ENCODE data around the gene SPRN.
"Not testable (repeated sequence)": the region's sequence is repeated elsewhere in the genome, so short reads cannot be mapped to it uniquely, and the experiment has no call there.

Gene SPRN, protein sequence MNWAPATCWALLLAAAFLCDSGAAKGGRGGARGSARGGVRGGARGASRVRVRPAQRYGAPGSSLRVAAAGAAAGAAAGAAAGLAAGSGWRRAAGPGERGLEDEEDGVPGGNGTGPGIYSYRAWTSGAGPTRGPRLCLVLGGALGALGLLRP

DNA sequence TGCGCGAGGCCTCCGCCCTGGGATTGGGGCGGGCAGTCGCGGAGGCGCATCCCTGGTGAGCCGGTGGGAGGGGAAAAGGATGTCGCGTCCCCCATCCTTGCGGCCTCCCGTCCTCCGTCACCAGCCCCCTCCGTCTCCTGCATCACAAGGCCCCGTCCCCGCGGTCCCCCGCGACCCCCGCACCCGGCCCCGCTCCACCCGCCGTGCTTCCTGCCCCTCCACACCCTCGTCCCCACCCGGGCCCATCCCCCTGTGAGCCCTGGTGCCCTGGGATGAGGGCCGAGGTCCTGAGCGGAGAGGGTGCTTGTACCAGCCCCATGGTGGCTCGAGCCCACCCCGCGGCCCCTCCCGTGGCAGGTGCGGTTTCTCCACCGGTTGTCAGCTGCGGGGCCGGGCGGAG, at the start of gene SPRN:
SPRN (minus strand) TSS at position 25 of the 400 bp plus-strand sequence. CDS start 944 bp downstream, outside the sequence.
- not testable (repeated sequence) for DNase-seq (ENCODE audit: low spot score)

- no peak for DNase-seq (ENCODE audit: low spot score)
Observed at GRCh38 chr10:133474027-133474426, 49.6 kb upstream of the SPRN start.

- no peak for DNase-seq (ENCODE audit: low spot score)
Observed at GRCh38 chr10:133473270-133473669, 48.8 kb upstream of the SPRN start.

- no peak for DNase-seq (ENCODE audit: low spot score)
Observed at GRCh38 chr10:133471300-133472109, 47.1 kb upstream of the SPRN start.

DNA sequence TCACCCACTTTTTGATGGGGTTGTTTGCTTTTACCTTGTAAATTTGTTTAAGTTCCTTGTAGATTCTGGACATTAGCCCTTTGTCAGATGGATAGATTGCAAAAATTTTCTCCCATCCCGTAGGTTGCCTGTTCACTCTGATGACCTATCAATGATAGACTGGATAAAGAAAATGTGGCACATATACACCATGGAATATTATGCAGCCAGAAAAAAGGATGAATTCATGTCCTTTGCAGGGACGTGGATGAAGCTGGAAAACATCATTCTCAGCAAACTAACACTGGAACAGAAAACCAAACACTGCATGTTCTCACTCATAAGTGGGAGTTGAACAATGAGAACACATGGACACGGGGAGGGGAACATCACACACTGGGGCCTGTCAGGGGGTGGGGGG, 44.8 kb upstream of the SPRN start:
- DNase-seq (ENCODE audit: low spot score): not testable (repeated sequence)

GRCh38 chr10:133467286-133467911, 43.0 kb upstream of the SPRN start:
- DNase-seq (ENCODE audit: low spot score): no peak

- no peak for DNase-seq (ENCODE audit: low spot score)
Observed at GRCh38 chr10:133466683-133467275, 42.4 kb upstream of the SPRN start.

DNA sequence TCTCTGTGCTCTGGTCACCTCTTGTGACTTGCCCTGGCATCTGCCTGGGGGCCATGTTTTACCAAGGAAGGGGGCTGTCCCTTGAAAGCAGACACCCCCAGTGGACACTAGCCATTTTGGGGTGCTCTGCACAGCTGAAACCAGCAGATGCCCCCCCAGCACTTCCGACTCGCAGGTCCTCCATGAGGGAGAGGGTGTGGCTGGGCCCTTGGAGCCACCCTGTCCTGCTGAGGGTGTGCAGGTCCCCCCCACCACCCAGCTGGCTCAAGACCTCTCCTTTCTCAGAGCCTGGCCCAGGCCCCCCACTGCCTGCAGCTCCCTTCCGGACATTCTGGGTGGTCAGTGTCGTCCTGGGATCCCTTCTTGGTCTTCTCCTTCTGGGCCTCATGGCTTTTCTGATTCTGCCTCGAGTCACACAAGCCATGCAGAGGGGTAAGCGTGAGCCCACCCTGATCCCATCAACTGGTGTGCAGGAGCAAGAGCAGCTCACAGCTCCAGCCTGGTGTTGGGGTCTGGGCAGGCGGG, 41.6 kb upstream of the SPRN start:
- DNase-seq (ENCODE audit: low spot score): no peak

DNA sequence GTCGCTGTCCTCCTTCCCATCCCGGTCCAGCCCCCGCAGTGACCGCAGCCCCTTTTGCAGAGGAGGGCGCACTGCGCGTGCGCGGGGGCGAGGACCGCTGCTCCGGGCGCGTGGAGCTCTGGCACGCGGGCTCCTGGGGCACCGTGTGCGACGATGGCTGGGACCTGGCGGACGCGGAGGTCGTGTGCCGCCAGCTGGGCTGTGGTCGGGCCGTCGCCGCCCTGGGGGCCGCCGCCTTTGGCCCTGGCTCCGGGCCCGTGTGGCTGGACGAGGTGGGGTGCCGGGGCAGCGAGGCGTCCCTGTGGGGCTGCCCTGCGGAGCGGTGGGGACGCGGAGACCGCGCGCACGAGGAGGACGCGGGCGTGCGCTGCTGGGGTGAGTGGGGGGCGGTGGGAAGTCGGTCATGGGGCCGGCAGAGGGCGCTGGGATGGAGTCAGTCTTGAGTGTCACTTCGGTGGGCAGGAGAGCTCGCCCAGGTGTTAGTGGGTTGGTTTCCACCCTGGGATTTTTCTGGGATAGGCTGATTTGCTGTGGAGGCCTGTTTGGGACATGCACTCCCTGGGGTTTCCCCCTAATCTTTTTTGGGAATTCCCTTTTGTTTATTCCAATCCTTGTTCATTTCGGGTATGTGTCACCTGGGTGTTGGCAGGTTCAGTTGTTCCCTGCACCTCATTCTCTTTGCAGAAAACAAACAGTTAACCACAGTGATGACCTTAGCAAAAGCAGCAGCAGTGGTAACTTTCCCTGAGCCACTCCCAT, 40.9 kb upstream of the SPRN start:
- DNase-seq (ENCODE audit: low spot score): no peak

- no peak for DNase-seq (ENCODE audit: low spot score)
Observed at GRCh38 chr10:133464582-133465031, 40.2 kb upstream of the SPRN start.

GRCh38 chr10:133462512-133463305, 38.3 kb upstream of the SPRN start:
- DNase-seq (ENCODE audit: low spot score): no peak

DNA sequence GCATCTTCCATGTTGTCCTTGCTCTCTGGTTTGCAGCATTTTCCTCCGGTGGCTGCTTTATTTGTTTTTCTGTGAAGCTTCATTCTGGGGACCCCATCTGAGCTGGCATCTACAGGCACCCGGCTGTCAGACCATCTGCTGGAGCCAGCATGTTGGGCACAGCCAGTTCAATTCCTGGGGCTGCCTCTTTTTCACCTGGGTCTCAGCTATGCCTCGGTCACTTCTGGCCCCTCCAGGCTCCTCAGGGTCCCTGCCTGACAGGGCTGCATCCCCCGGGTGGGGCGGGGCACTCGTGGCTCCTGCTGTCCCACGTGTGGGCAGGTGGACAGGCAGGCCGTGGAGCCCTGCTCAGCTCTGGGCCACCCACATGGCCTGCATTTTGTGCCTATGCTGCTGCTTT, 37.4 kb upstream of the SPRN start:
- DNase-seq (ENCODE audit: low spot score): no peak

- no peak for DNase-seq (ENCODE audit: low spot score)
Observed at GRCh38 chr10:133461027-133461426, 36.6 kb upstream of the SPRN start.

GRCh38 chr10:133460208-133460769, 35.9 kb upstream of the SPRN start:
- no peak for DNase-seq (ENCODE audit: low spot score)

GRCh38 chr10:133459454-133460207, 35.2 kb upstream of the SPRN start:
- DNase-seq (ENCODE audit: low spot score): no peak

- DNase-seq (ENCODE audit: low spot score): no peak
Observed at GRCh38 chr10:133458710-133459453, 34.5 kb upstream of the SPRN start.

DNA sequence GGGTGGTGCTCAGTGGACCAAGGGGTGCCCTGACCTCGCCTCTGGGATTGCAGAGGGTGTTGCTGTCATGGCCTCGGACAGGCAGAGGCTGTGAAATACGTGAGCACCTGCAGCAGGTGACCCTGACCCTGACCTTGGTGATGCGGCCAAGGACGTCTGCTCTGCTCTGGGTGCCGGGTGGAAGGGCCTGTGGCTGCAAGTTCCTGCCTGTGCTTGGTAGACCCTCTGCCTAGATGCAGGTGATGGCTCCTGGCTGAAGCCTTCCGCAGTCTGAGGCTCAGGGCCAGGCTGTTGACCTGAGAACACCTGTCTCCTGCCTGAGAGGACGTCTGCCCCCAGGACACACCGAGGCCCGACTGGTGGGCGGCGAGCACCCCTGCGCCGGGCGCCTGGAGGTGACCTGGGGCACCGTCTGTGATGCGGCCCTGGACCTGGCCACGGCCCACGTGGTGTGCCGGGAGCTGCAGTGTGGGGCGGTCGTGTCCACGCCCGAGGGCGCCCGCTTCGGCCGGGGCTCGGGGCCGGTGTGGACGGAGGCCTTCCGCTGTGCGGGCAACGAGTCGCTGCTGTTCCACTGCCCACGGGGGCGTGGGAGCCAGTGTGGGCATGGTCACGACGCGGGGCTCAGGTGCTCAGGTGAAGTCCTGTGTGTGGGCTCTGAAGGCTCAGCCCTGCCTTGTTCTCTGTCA, 33.7 kb upstream of the SPRN start:
- DNase-seq (ENCODE audit: low spot score): no peak

DNA sequence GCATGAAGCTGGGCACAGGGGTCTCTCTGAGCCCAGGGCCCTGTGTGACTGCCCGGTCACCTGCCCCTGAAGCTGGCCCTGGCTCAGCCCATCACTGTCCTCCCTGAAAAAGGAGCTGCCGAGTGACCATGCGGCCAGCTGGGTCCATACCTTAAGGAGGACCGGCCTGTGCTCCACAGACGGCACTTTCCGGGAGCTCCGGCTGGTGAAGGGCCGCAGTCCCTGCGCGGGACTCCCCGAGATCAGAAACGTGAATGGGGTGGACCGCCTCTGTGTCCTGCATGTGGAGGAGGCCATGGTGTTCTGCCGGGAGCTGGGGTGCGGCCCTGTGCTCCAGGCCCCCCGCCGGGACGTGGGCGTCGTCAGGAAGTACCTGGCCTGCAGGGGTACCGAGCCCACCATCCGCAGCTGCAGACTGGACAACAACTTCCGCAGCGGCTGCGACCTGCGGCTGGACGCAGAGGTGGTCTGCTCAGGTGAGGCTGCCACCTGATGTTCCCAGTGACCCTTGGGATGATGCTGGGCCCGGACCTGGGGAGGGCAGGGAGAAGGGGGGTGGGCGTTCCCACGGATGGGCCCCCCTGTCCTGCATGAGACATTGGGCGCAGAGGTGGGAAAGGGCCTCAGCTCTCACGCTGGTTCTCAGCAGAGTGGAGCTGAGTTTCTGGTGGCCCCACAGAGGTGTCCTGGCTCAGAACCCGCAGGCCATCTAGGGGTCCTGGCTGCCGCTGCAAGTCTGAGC, 32.8 kb upstream of the SPRN start:
- no peak for DNase-seq (ENCODE audit: low spot score)

Data from putamen (tissue), 1 donor.